Mesenteric fat pad (tissue), 1 donor: Measurements from ENCODE around the gene GSTA4. TPM values are rescaled to one million over a fixed set of nuclear protein-coding genes. Genes with fewer than 3 reads are reported as not detected.
"Not testable (repeated sequence)": the region's sequence is repeated elsewhere in the genome, so short reads cannot be mapped to it uniquely, and the experiment has no call there.

Experiments used
- DNase-seq: peaks from one replicate; pipeline ENCODE4 v3.0.0-alpha.2; 2020; ENCODE audit warnings: low spot score
- total RNA-seq: library from RNA; stranded (reverse); fragmentation: NEBNext Ultra II Directional; extraction: Animal tissue kit (Norgen Biotek cat#: 25700); gene quantifications from one replicate; pipeline ENCODE4 v1.2.1, GENCODE V29; 2021
- donor health status: DM: yes; HTN: yes; CAD: no.

The GSTA4 gene
- total RNA-seq, 1 donor from 2014 or later: 20.4 TPM

DNA sequence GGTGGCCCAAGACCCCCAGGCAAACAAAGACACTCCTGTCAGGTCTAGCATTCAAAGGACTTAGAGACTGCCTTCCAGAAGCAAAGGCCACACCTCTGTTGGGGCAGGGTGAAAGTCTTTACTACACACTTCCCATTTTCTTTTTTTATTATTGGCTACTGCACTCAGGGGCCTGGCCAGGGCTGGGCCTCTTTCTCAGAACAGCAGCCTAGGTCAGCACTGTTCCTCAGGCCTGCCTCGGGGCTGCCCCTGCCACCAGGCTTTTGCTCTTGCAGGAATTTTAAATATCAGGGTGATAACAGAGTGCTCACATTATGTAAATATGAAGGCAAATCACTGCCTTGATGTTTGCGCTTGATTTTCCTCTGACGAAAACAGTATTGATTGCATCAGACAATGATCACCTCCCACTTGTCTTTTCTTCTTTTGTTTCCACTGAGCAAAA lies 18.5 kb downstream of the GSTA4 start:
- no peak for DNase-seq

DNA sequence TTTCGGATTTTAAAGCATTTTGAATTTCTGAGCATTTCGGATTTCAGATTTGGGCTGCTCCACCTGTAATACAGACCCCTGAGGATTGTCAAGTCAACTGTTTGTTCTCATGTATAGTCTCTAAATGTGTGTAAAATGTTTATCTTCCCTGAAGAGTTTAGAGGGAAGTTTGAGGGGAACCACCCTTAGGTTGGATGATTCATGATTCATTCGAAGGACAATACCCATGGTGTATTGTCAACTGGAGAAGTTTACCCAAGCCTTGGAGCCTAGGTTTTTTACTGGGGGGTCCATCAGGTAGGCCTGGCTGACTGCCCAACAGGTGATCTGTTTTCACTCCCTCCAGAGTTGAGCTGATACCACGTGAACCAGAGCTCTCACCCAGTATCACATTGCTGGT lies 18.9 kb downstream of the GSTA4 start:
- no peak for DNase-seq

DNA sequence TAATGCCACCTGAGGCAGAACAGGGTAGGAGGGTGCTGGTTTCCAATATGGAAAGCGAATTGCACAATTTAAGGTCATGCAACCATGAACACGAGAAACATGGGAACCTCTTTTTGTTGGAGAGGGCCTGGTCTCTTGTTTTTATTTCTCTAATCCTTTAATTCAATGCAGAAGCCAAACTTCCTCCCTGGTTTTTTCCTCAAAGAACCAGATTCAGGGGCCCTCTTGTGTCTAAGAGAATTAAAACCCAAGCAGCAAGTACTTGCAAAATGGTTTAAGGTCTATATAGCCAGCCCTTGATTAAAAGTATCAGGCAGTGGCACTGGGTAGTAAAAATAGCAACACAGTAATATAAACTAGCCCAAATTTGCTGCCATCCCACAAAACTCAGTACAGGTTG lies 19.5 kb downstream of the GSTA4 start:
- no peak for DNase-seq

- no peak for DNase-seq
Observed at GRCh38 chr6:52972989-52973388, 22.1 kb downstream of the GSTA4 start.

DNA sequence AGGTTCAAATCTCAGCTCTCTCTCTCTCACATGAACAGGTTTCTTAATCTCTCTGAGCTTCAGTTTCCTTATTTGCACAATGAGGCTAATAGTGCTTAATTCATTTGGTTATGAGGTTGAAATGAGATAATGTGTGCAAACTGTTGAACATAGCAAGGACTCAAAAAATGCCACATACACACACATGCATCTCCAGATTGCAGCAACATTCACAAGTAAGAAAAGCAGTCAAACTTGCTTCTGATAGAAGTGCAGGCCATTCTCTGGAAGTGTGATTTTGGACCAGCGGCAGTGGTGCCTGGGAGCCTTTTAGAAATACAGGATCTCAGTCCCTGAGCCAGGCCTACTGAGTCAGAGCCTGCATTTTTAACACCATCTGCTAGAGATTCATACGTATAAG lies 25.7 kb downstream of the GSTA4 start:
- DNase-seq: no peak

- DNase-seq: no peak
Observed at GRCh38 chr6:52966101-52966500, 29.0 kb downstream of the GSTA4 start.

- no peak for DNase-seq
Observed at GRCh38 chr6:52965380-52965779, 29.7 kb downstream of the GSTA4 start.

DNA sequence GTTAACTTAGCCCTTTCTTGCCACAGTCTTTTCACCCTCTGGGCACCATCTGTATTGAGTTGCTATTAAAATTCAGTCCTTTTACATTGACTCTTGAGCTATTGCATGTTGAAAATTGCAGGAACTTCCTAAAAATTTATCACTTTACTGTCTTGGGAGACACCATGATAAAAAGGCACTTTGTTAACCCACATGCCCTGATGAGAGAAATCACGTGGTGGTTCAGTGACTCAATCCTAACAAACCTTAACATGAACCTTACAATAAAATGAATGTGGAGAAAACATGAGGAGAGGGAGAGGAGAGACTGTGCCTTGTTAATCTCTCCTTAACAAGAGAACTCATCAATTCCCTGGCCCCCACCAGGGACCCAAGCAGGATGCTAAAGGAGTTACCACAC lies 30.8 kb downstream of the GSTA4 start:
- no peak for DNase-seq

- DNase-seq: no peak
Observed at GRCh38 chr6:52962701-52963100, 32.4 kb downstream of the GSTA4 start.

DNA sequence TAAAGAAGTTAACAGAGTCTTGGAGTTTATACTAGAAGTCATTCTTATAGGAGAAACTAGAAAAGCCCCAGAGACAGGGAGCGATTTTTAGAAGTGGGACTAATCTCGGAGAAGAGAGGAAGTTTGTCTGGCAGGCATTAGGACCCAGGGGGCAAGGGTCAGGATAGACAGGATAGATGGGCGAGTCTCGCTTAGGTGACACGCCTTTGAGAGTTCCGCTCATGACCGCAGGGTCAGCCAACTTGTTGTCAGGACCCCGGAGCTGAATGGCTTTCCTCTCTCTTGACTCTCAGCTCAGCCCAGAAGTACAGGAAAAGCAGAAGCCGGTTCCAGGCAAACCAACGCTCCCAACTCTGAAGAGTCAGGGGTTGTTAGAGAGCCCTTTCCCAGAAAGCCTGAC lies 34.1 kb downstream of the GSTA4 start:
- DNase-seq: not testable (repeated sequence)

DNA sequence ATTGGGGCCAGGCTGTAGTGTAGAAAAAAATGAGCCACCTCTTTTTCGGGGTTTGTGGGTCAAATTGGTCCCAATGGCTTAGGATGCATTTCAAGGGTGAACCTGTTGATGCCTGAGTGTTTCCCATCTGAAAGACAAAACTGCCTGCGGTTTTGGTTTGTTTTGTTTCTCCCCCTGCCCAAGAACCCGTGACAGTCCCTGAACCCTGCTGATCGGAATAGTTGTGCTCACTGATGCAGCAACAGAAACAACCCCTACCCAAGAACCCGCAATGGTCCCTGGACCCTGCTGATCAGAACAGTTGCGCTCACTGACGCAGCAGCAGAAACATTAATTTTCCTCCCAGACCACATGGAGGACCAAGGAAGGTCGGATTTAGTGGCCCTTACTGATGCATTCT lies 34.9 kb downstream of the GSTA4 start:
- DNase-seq: not testable (repeated sequence)

- no peak for DNase-seq
Observed at GRCh38 chr6:52958546-52959255, 36.4 kb downstream of the GSTA4 start.

DNA sequence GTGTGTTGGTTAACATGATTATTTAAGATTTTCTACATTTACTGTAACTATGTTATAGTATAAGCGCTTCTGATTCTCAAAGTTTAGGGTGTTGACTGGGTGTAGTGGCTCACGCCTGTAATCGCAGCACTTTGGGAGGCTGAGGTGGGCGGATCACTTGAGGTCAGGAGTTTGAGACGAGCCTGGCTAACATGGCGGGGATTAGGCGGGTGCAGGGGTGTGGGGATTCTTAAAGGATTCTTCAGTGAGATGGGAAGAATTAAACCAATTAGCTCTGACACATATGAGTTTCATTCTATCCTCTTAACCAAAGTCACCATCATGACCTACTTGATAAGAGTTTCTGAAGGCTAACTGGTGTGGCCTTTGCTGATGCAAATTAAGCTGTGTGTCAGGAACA lies 39.2 kb downstream of the GSTA4 start:
- no peak for DNase-seq

GRCh38 chr6:52953911-52954839 lies 40.9 kb downstream of the GSTA4 start:
- DNase-seq: no peak

GRCh38 chr6:52946306-52946705 lies 48.8 kb downstream of the GSTA4 start:
- no peak for DNase-seq

DNA sequence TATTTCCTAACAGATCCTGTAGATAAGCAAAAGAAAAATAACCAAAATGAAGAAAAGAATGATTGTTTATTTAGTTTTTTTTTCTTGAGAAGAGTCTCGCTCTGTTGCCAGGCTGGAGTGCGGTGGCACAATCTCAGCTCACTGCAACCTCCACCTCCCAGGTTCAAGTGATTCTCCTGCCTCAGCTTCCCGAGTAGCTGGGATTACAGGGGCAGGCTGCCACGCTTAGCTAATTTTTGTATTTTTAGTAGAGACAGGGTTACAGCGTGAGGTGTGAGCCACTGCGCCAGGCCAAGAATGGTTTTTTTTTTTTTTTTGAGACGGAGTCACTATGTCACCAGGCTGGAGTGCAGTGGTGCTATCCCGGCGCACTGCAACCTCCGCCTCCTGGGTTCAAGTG lies 52.3 kb downstream of the GSTA4 start:
- not testable (repeated sequence) for DNase-seq

- DNase-seq: no peak
Observed at GRCh38 chr6:52942221-52942620, 52.9 kb downstream of the GSTA4 start.

DNA sequence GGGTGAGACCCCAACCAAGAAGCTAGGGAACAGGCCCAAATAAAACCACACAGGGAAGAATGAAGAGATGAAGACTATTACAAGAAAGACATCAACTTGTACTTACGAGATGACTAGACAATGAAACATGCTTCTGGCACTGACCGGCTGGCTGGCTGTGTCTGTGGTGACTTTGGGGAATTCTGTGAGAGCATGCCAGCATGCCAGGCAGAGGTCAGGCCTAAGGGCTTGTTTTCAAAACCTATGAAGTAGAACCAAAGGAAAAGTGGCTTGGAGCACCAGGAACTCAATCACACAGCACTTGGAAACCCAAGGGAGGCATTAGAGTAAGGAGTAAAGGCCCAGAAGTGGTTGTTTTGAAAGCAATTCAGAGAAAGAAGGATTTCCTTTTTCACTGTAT lies 57.2 kb downstream of the GSTA4 start:
- no peak for DNase-seq

DNA sequence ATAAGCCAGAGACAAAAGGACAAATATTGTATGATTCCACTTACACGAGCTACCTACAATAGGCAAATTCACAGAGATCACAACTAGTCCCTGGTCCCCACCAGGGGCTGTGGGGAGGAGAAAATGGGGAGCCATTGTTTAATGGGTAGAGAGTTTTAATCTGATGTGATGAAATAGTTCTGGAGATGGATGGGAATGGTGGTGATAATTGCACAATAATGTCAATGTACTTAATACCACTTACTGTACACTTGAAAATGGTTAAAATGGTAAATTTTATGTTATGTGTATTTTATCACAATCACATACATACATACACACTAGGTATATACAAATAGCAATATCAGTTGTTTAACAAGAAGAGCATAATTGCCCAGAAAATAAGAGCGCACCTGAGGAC lies 61.3 kb downstream of the GSTA4 start:
- no peak for DNase-seq

DNA sequence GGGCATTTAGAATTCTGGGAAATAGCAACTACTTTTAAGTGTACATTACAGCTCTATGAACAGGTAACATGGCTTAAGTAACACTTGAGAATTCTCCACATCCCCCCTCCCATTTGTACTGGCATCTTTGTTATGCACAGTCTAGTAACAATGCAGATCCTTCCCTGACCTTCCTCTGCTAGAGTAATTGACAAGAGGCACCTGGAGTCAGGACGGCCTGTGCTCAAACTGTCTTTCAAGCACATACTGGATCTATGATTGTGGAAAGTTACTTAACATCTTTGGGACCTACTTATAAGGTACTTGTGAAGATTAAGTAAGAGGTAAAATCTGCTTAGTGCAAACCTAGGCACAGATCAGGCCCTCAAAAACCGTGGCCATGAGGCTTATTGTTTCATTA lies 63.7 kb downstream of the GSTA4 start:
- no peak for DNase-seq

DNA sequence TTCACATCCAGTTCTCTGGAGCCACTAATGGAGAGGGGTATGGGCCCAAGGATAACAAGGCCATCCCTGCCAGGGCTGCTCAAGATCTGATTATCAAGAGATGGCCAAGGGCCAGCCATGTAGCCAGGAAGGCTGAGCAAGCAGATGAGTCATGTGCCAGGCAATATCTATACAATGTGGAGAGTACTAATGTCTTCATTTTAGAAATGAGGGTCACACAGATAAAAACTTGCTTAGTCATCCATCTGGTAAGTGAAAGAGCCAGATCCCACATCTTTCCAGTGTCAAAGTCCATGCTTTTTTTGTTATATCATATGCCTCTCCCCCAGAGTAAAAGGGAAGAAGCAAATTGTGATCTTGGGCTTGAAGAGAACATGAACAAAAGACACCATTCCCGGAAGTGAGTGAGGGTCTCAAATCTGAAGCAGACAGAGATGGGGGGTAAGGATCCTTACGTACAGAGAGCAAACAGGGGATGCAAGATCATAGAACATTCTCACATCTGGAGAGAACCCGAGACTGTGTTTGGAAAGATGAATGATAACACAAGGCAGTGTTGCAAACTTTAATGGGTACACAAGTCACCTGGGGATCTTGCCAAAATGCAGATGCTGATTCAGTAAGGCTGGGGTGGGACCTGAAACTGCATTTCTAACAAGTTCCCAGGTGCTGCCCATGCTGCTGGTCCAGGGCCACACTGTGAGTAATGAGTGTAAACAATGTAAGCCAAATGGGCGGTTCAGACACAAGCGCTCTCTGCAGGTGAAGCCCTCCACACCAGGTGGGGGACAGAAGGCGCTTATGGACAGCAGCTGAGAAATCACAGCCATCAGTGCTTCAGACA lies 65.5 kb downstream of the GSTA4 start:
- no peak for DNase-seq
